Stimulated activated CD4-positive, alpha-beta T cell treated with anti-CD3 and anti-CD28 coated beads, Interleukin-2, amount 100 ng/mL, for 48 hours (primary cell): ENCODE data around the gene STAT1.

Experiments used
- DNase-seq, 2 donors: peaks; one replicate each; pipeline ENCODE4 v3.0.0-alpha.2; 2020

The STAT1 gene

GRCh38 chr2:191013932-191014652, at the start of gene STAT1:
Gene STAT1, minus strand, starts transcription at chr2:191014171. Its CDS starts 4,168 bp downstream, at chr2:191010003.
- DNase-seq, result peak; percentile 97 to 99

- no peak for DNase-seq
These were observed 49.6 kb upstream of the STAT1 start for GRCh38 chr2:191063584-191063983.

- DNase-seq, result no peak
These were observed 47.5 kb upstream of the STAT1 start for GRCh38 chr2:191061381-191061980.

- no peak for DNase-seq
These were observed 45.3 kb upstream of the STAT1 start for GRCh38 chr2:191059308-191059707.

GRCh38 chr2:191056228-191056627, 42.3 kb upstream of the STAT1 start:
- no peak for DNase-seq

GRCh38 chr2:191053256-191053655, 39.3 kb upstream of the STAT1 start:
- no peak for DNase-seq

- no peak for DNase-seq
These were observed 38.1 kb upstream of the STAT1 start for GRCh38 chr2:191051825-191052778.

GRCh38 chr2:191051177-191051576, 37.2 kb upstream of the STAT1 start:
- DNase-seq, result no peak

GRCh38 chr2:191050640-191050987, 36.6 kb upstream of the STAT1 start:
- no peak for DNase-seq

GRCh38 chr2:191049728-191050639, 36.0 kb upstream of the STAT1 start:
- no peak for DNase-seq

- DNase-seq, result no peak
These were observed 34.1 kb upstream of the STAT1 start for GRCh38 chr2:191048073-191048472.

GRCh38 chr2:191045141-191045540, 31.2 kb upstream of the STAT1 start:
- no peak for DNase-seq

GRCh38 chr2:191043438-191043837, 29.5 kb upstream of the STAT1 start:
- DNase-seq, result no peak

GRCh38 chr2:191041418-191042161, 27.6 kb upstream of the STAT1 start:
- DNase-seq, result no peak

GRCh38 chr2:191039616-191040015, 25.6 kb upstream of the STAT1 start:
- DNase-seq, result no peak

GRCh38 chr2:191038741-191039140, 24.8 kb upstream of the STAT1 start:
- DNase-seq, result no peak

GRCh38 chr2:191038241-191038725, 24.3 kb upstream of the STAT1 start:
- DNase-seq, result no peak

- DNase-seq, result no peak
These were observed 23.4 kb upstream of the STAT1 start for GRCh38 chr2:191037351-191037750.

GRCh38 chr2:191036363-191036762, 22.4 kb upstream of the STAT1 start:
- no peak for DNase-seq

- DNase-seq, result no peak
These were observed 18.8 kb upstream of the STAT1 start for GRCh38 chr2:191032588-191033429.

GRCh38 chr2:191031256-191031655, 17.3 kb upstream of the STAT1 start:
- no peak for DNase-seq
